Stimulated activated CD8-positive, alpha-beta memory T cell treated with anti-CD3 and anti-CD28 coated beads, Interleukin-7, amount 100 ng/mL, for 1 hour (primary cell): ENCODE measurements around the gene NKAP.
A peak's percentile ranks its signal among the peaks of the same experiment; 100 is the strongest.
"Not testable (repeated sequence)": the region's sequence is repeated elsewhere in the genome, so short reads cannot be mapped to it uniquely, and the experiment has no call there.

ENCODE experiments used
- DNase-seq, 2 donors: peaks; one replicate each; pipeline ENCODE4 v3.0.0-alpha.2; 2020; ENCODE audit warnings: low read depth in 2 of 2

NKAP gene

DNA sequence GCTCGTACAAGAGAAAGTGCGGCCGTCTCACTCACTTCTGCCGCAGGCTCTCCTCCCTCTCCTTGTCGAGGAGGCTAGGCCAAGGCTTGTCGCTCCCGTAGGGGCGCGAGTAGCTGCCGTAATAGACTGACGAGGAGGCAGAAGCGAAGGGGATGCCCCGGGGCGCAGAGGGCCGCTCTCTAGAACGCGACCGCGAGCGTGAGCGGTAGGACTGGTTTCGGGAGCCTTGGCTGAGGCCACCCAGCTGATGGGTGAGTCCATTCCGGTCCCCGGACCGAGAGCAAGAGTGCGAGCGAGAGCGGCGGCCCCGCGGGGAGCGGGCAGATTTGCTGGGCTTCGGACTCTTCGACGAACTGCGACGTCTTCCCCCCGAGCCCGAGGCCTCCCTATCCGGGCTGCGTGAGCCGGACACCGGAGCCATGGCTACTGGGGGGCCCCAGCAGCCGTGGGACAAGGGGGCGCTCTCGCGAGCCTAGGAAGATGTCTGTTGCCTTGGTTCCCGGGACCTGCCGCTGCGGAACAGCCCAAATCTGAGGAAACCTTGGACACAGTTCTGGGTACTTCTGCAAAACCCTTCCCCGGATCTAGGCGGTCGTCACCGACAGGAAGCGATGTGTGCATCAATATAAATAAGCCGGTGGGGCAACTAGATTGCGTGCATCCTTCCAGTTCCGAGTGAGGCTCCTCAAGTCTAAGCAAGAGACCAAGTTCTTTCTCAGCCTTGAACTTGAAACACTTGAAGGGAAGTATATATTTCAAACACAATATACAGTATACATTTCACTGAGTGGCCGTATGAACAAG is at the start of gene NKAP:
Gene NKAP (minus strand): TSS at position 567 of the 804 bp plus-strand sequence. CDS start 146 bp downstream, at position 421.
- DNase-seq, result peak; percentile 64 to 72

DNA sequence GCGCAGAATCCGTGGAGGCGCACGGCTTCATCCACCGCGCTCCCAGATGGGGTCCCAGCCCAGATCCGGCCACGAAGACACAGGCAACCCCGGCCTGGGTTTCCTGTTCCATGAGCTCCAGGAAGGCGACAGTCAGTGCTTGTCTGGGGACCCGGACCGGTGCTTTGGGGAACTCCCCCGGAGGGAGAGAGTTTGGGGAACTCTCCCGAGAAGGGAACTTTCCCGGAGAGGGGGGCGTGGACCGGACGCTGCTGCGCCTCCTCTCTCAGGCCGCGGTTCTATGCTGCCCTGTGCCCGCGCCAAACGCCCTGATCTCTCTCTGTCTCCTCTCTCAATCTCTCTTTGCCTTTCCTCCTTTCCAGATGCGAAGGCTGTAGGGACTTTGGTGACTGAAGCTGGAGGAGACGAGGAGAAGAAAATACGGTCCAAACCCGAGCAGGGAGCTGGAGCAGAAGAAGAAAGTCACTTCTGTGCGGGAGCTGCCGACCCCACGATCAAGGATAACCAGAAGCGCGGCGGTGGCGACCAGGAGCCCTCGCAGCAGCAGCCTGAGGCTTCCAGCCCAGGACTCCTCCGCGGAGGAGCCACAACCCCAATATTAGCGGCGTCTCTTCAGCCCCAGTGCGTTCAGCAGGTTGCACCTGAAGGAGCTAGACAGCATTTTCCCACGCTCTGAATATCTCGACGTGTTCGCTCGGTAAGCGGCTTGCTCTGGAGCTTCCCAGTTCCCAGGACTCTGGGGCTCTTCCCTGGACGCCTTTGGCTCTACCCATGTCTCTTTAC is 47.6 kb upstream of the NKAP start:
- no peak for DNase-seq

DNA sequence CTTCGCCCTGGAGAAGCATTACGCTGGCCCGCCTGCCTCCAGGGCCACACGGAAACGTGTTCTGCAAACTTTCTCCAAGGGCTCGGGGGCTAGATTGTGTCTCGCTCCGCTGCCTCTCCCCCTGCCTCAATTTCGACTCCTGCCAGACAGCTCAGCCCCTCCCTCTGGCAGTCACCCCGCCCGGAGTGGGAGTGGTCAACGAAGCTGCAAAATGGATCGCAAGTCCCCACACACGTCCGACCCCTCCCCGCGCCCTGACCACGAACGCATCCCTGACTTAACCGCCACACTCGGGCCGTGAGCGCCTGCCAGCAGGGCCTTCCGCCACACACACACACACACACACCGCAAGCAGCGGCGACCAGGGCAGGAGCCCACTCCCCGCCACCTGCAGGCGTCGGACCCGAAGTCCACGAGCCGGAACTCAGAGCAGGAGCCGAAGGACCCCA is 47.0 kb upstream of the NKAP start:
- no peak for DNase-seq

DNA sequence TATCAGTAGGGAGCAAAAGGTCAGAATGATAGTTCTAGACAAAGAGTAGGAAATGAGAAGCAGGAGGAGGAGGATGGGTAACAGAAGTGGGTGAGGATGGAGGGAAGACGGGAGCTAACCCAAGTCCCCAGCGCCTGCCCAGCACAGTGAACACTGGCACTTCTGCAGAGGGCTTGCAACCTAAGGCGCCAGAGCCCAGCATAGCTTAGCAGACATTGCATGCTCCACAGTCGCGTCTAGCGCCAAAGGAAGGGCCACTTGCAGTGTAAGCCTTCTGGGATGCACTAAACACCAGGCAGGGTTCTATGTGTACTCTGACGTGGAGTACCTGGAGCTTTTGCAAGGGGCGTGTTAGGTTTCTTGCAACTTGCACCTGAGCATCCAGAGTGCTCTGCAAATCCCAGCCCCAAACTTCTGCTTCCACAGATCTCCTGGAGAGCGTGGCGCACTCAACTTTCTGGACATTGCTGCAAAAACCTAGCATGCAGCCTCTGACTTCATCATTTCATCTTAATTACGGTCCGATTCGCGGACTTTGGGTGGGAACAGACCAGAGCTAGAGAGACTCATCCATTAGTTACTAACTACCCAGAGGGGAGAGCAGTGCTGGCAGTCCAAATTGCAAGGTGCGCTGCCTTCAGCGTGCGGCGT is 46.5 kb upstream of the NKAP start:
- DNase-seq, result no peak

DNA sequence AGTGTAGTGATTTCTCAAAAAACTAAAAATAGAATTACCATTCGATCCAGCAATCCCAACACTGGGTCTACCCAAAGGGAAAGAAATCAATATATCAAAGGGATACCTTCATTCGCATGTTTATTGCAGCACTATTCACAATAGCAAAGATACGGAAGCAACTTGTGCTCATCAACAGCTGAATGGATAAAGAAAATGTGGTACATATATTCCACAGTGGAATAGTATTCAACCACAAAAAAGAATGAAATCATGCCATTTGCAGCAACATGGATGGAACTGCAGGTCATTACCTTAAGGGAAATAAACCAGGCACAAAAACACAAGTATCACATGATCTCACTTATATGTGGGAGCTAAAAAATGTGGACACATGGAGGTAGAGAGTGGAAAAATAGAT is 42.7 kb upstream of the NKAP start:
- DNase-seq, result no peak

DNA sequence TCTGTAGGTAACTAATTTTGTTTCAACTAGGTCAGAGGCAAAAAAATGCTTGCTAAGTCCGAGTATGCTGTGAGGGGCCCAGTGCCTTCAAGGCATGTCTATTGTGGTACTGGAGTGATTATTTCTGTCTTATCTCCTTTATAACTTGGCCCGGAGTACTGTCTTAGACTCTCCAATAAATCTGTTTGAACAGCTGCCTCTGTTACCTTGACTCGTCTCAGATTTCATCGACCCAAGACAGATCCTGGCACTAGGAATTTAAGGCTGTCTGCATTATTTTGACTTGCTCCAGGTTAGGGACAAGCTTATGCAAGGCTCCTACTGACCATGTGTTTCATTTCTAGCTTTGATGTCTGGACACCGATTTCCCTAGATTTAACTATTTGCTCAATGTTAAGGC is 41.1 kb upstream of the NKAP start:
- DNase-seq, result no peak

DNA sequence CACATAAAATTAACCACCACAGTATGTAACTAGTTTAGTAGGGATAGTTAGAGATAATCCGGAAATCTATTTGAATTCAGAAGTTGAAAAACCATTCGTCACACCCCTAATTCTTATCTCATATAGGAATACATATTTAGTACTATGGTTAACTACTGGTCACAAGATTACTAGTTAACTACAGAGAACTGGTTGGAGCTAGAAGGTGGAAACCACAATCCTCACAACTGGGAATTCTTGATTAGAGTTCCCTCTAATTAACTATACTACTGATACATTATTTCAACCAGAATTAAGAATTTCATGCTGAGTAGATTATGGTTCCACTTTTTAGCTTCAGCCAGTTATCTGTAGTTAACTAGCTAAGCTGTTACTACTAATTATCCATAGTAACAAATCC is 39.9 kb upstream of the NKAP start:
- no peak for DNase-seq

DNA sequence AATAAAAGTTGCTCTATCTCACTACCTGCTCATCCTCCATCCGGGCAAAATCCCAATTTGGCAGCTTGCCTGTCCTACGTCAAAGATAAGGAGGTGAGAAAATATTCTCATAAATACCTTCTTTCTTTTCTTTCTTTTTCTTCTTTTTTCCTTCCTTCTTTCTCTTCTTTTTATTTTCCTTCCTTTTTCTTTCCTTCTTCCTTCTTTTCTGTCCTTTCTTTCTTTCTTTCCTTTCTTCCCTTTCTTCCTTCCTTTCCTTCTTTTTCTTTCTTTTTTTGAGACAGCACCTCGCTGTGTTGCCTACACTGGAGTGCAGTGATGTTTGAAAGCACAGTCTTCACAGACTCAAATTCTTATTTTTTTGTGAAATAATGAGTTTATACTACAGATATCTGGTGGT is 38.6 kb upstream of the NKAP start:
- DNase-seq, result no peak

DNA sequence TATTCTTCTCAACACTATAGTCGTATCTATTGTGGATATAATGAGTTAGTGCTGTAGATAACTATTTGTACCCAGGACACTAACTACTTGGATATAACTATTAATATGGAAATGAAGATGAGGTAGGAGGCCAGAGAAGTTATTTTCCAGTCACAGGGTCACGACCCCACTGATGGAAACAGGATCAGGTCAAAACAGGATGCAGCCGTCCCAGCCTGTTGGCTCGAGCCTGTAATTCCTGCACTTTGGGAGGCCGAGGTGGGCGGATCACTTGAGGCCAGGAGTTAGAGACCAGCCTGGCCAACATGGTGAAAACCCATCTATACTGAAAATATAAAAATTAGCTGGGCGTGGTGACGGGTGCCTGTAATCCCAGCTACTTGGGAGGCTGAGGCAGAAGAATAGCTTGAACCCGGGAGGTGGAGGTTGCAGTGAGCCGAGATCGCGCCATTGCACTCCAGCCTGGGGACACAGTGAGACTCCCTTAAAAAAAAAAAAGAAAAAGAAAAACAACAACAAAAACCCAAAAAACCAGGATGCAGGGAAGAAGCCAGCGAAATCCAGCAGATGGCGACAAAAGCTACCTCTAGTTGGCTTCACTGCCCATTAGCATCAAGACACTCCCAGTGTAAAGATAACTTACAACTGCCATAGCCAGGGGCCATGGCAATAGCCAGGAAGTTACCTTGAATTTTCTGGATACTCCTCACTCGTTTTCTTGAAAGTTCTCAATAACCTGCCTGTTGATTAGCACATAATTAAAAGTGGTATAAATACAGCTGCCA is 37.9 kb upstream of the NKAP start:
- no peak for DNase-seq

DNA sequence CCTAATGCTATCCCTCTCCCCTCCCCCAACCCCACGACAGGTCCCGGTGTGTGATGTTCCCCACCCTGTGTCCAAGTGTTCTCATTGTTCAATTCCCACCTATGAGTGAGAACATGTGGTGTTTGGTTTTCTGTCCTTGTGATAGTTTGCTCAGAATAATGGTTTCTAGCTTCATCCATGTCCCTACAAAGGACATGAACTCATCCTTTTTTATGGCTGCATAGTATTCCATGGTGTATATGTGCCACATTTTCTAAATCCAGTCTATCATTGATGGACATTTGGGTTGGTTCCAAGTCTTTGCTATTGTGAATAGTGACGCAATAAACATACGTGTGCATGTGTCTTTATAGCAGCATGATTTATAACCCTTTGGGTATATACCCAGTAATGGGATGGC is 33.6 kb upstream of the NKAP start:
- DNase-seq, result not testable (repeated sequence)

DNA sequence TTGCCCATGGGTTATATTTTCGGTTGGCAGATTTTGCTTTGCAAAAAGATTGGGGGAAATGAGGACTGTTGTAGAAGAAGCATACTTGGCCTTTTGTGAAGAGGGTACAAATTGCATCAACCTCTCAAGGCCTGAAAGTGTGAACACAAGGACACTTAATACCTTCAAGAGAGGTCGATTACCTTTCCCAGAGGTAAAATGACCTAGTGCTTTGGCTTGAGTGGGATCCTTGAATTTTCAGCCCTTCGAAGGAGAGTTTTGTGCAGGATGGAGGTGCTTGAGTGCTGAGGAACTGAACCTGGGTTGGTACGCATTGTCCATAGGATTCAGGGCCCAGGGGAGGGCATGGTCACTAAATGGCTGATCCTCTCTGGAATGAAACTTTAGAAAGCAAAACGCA is 27.6 kb upstream of the NKAP start:
- no peak for DNase-seq

DNA sequence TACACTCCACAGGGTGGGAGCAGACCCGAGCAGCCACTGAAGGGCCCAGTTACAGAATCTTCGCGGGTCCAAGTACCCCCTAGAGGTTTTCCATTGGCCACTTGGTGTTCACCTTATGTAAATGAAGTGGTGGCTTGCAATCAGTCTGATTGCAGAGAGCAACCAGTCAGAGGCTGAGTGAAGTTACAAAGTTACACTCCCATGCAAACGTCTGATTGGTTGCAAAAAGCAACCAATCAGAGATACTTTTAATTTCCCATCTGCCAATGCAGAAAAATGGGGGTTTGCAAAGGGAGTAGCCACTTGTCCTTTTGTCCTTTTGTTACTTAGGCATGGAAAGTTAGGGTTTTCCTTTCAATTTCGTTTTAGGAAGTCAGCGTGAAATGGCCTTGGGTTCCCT is 27.0 kb upstream of the NKAP start:
- no peak for DNase-seq

DNA sequence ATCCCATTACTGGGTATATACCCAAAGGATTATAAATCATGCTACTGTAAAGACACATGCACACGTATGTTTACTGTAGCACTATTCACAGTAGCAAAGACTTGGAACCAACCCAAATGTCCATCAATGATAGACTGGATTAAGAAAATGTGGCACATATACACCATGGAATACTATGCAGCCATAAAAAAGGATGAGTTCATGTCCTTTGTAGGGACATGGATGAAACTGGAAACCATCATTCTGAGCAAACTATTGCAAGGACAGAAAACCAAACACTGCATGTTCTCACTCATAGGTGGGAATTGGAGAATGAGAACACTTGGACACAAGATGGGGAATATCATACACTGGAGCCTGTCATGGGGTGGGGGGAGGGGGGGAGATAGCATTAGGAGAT is 23.3 kb upstream of the NKAP start:
- DNase-seq, result not testable (repeated sequence)

DNA sequence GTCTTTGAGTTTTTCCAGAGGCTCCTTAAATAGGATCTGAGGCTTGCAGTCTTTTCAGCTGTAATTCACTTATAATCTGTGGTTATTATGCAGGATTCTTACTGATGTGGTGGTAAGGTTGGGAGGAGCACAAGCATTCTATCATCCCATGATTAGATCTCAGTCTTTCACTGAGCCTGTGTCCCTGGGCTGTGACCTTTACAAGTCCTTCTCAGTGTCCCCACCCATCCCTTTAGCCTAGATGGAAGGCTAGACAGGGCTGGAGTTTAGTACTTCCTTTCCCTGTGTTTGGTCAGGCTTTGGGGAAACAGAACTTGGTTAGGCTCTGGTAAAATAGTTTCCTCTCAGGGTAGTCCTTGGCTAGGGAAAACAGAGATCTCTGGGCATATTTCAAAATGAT is 17.1 kb upstream of the NKAP start:
- DNase-seq, result no peak

DNA sequence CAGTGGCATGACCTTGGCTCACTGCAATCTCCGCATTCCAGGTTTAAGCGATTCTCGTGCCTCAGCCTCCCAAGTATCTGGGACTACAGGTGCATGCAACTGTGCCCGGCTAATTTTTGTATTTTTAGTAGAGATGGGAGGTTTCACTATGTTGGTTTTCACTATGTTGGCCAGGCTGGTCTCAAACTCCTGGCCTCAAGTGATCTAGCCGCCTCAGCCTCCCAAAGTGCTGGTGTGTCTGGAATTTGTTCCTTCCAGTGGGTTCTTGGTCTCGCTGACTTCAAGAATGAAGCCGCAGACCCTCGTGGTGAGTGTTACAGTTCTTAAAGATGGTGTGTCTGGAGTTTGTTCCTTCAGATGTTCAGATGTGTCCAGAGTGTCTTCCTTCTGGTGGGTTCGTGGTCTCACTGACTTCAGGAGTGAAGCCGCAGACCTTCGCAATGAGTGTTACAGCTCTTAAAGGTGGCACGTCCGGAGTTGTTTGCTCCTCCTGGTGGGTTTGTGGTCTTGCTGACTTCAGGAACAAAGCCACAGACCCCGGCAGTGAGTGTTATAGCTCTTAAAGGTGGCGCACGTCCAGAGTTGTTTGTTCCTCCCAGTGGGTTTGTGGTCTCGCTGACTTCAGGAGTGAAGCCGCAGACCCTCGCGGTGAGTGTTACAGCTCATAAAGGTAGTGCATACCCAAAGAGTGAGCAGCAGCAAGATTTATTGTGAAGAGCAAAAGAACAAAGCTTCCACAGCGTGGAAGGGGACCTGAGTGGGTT is 12.4 kb upstream of the NKAP start:
- DNase-seq, result peak; percentile 2 to 14

DNA sequence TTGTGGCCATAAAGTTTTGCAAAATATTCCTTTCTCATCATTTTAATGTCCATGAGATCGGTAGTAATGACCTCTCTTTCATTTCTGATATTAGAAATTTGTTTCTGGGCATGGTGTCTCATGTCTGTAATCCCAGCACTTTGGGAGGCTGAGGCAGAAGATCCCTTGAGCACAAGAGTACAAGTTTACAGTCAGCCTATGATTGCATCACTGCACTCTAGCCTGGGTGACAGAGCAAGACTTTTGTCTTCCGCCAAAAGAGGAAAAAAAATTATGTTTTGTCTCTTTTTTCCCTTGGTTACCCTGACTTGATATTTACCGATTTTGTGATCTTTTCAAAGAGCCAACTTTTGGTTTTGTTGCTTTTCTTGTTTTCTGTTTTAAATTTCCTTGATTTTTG is 10.8 kb upstream of the NKAP start:
- DNase-seq, result no peak

DNA sequence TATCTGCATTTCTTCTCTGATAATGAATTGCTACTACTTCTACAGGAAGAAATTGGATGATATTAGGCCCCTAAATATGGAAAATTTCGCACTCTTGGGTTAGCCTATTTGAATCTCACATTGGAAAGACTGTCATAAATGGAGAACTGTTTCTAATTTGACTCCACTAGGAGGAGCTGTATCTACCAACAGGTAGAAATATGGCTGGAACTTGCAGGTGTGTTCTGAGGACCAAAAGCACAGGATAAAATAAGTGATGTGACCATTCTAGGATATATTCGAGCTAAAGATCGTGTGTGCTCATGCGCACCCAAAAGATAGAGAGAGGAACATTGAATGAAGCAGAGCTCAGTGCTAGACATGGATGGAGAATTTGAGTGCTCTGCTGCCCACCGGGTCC is 4.8 kb upstream of the NKAP start:
- DNase-seq, result no peak

DNA sequence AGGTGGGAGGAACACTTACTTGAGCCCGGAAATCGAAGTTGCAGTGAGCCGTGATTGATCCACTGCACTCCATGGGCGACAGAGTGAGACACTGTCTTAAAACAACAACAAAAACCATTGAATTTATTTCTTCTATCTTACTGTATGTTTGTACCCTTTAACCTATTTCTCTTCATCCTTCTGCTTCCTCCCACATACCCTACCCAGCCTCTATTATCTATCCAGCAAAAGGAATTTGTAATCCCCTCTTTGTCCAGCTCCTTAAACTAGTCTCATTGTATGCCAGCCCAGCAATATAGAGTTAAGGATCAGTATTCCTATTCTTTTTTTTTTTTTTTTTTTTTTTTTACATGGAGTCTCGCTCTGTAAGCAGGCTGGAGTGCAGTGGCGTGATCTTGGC is 1.9 kb upstream of the NKAP start:
- DNase-seq, result no peak

DNA sequence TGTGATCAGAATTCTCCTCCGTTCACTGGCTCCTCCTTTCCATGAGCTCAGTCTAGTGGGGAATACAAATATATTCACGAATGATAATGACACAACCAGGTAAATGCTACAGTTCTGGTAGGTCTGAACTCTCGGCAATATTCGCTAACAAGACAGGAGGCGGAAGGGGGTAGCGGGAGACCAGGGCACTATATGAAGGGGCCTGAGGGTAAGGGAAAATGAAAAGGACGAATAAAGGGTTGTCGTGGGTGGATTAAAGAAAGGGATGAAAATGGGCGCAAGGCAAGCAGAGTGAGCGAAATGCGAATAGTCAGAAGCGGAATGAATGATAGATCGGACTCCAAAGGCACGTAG is 743 bp downstream of the NKAP start:
- no peak for DNase-seq

DNA sequence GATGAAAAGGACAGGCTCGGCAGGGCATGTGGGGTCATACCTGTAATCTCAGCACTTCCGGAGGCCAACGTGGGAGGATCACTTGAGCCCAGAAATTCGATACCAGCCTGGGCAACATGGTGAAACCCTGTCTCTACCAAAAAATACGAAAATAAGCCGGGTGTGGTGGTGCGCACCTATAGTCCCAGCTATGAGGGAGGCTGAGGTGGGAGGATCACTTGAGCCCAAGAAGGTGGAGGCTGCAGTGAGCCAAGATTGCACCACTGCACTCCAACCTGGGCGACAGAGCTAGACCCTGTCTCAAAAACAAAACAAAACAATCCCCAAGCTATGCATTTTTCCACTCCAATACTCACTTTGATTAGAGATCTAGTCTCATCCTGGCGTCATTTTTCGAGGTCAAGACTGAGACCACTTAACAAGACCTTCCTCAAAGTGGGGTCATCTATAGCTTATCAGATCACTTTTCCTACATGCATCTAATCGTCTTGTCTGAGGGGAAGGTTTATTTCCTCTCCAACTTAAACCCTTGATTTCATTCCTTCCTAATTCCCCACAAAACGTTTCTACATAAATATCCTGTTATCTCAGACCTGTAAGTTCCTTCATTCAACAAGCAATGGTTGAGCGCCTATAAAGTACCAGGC is 1.3 kb downstream of the NKAP start:
- no peak for DNase-seq

DNA sequence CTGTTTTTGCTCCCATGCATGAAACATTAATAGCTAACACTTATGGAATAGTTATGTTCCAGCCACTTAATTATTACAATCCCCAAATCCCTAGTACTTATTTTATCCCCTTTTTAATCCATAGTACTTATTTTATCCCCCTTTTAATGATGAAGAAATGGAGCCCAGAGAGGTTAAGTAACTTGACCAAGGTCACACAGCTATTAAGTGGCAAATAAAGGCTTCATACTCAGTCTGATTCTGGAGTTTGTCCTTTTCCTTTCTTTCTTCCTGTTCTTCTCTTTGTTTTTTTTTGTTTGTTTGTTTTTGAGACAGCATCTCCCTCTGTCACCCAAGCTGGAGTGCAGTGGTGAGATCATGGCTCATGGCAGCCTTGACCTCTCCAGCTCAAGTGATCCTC is 2.2 kb downstream of the NKAP start:
- DNase-seq, result no peak
